ENCODE measurements around the gene LRRC14B. TPM values are rescaled to one million over a fixed set of nuclear protein-coding genes. Genes with fewer than 3 reads are reported as not detected.
A peak's percentile ranks its signal among the peaks of the same experiment; 100 is the strongest.

Gene LRRC14B
- total RNA-seq, 2 experiments from 2014 or later, result 4.9 to 9.2 TPM

- Histone ChIP-seq H3K36me3 (ENCODE audit: insufficient read depth, low read length) (peaks cover 23% of the 10 kb centered on the region), H3K9me2 (ENCODE audit: insufficient read depth, low read length) (no peaks in the 10 kb centered on the region), H3K4me2 (ENCODE audit: low read length) (no peak overlapping the region), H3K79me2 (ENCODE audit: insufficient read depth, low read depth, low read length) (peaks cover 6% of the 10 kb centered on the region; the same call in 1 of the 2 replicates), H3K4me3 (ENCODE audit: low read depth, low read length, poor library complexity, severe bottlenecking) (no peak overlapping the region), H3K27ac (ENCODE audit: low read depth, low read length, poor library complexity, severe bottlenecking) (no peak overlapping the region), H3K9me3 (ENCODE audit: low read length) (no peaks in the 10 kb centered on the region), H2AFZ (ENCODE audit: low read length) (no peak overlapping the region), H4K20me1 (ENCODE audit: insufficient read depth, low read length) (no peaks in the 10 kb centered on the region), H3K4me1 (ENCODE audit: insufficient read depth, low read length, poor library complexity, severe bottlenecking) (peaks cover 63% of the 10 kb centered on the region)
- BruUV-seq (replicated peaks), result no TSS peak
- ChIA-PET POLR2A (interaction anchor here (3.7 kb wide), 1 partner anchor 8 kb away, joined by 28 read pairs; the partner anchor contains the start of gene LRRC14B), CTCF (ENCODE audit: unreplicated experiment) (no interaction called here)
- no peak for DNase-seq (ENCODE audit: low spot score)
- intact Hi-C loops (cut with micrococcal nuclease; ENCODE audit: unreplicated experiment), result no loop called here
- TF ChIP-seq EZH2phosphoT487 (IDR thresholded peaks at IDR 0.05; ENCODE audit: borderline replicate concordance, low read depth, low read length), result no peak
- TF ChIP-seq, protein P1, sequence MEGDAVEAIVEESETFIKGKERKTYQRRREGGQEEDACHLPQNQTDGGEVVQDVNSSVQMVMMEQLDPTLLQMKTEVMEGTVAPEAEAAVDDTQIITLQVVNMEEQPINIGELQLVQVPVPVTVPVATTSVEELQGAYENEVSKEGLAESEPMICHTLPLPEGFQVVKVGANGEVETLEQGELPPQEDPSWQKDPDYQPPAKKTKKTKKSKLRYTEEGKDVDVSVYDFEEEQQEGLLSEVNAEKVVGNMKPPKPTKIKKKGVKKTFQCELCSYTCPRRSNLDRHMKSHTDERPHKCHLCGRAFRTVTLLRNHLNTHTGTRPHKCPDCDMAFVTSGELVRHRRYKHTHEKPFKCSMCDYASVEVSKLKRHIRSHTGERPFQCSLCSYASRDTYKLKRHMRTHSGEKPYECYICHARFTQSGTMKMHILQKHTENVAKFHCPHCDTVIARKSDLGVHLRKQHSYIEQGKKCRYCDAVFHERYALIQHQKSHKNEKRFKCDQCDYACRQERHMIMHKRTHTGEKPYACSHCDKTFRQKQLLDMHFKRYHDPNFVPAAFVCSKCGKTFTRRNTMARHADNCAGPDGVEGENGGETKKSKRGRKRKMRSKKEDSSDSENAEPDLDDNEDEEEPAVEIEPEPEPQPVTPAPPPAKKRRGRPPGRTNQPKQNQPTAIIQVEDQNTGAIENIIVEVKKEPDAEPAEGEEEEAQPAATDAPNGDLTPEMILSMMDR (conservative IDR thresholded peaks at IDR 0.05; ENCODE audit: low read length), result no peak
Measured at GRCh38 chr5:199197-199949, 8.1 kb downstream of the LRRC14B start.

DNA sequence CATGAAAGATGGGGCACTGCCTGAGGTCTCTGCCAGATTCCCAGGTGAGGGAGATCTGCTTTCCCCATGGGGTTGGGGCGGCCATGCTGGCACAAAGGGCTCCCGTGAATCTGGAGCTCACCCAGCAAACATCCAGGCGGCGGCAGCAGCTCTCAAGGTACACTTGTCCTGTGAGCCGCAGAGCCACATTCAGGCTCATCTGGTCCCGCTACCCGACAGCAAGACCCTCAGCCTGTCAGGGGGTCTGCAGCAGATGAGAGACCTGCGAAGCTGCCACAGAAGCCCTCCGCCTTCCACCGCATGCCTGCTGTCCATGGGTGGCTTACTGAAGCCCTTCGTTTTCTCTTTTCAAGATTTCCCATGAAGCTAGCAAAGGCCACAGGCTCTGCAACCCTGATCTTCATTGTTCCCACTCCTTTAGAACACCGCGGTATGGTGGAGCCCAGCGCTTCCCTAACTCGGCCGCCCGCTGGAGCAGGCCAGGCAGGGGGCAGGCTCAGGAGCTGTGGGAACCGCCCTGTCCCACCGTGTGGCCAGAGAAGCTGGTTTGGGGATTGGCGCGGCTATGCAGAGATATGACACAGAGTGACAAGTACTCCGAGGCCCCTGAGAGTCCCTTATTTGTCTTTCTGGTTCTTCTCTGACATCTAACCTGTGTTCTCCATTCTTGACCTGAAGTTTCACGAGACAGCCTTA, 8.8 kb downstream of the LRRC14B start:
- H3K4me2 ChIP-seq (ENCODE audit: low read length), result peak overlapping the region; percentile 77
- TF ChIP-seq, protein P1 (conservative IDR thresholded peaks at IDR 0.05; ENCODE audit: low read length), result no peak
- no peak for TF ChIP-seq EZH2phosphoT487 (IDR thresholded peaks at IDR 0.05; ENCODE audit: borderline replicate concordance, low read depth, low read length)
- peaks cover 6% of the 10 kb centered on the region; the same call in 1 of the 2 replicates for H3K79me2 ChIP-seq (ENCODE audit: insufficient read depth, low read depth, low read length)
- no peak for DNase-seq (ENCODE audit: low spot score)
- intact Hi-C loops (cut with micrococcal nuclease; ENCODE audit: unreplicated experiment), result no loop called here
- H3K4me3 ChIP-seq (ENCODE audit: low read depth, low read length, poor library complexity, severe bottlenecking), result peak overlapping the region; percentile 51
- peaks cover 57% of the 10 kb centered on the region for H3K4me1 ChIP-seq (ENCODE audit: insufficient read depth, low read length, poor library complexity, severe bottlenecking)
- H3K9me2 ChIP-seq (ENCODE audit: insufficient read depth, low read length), result no peaks in the 10 kb centered on the region
- ChIA-PET CTCF (ENCODE audit: unreplicated experiment) (interaction anchor here (0.7 kb wide), 1 partner anchor 9 kb away, joined by 3 read pairs; no protein-coding TSS in a partner anchor), POLR2A (interaction anchor here (1.6 to 3.7 kb wide), 2 partner anchors 9 to 12 kb away, joined by 3 to 28 read pairs; partner anchors contain the start of gene LRRC14B)
- H2AFZ ChIP-seq (ENCODE audit: low read length), result no peak overlapping the region
- peaks cover 30% of the 10 kb centered on the region for H3K36me3 ChIP-seq (ENCODE audit: insufficient read depth, low read length)
- no TSS peak for BruUV-seq (replicated peaks)
- no peaks in the 10 kb centered on the region for H3K9me3 ChIP-seq (ENCODE audit: low read length)
- H3K27ac ChIP-seq (ENCODE audit: low read depth, low read length, poor library complexity, severe bottlenecking), result peak overlapping the region; percentile 93
- H4K20me1 ChIP-seq (ENCODE audit: insufficient read depth, low read length), result no peaks in the 10 kb centered on the region

All from OCI-LY7 (cell line).